Activated CD4-positive, alpha-beta T cell treated with anti-CD3 and anti-CD28 coated beads, Interleukin-2, Interleukin-6, amounts not matched to agents 100 ng/mL and 50 ng/mL, durations not matched to agents 16 hours and 8 hours (primary cell): Measurements from ENCODE around the gene ATP6V0C.
"Not testable (repeated sequence)": the region's sequence is repeated elsewhere in the genome, so short reads cannot be mapped to it uniquely, and the experiment has no call there.

Experiments
- DNase-seq: peaks from one replicate; pipeline ENCODE4 v3.0.0-alpha.2; 2020

ATP6V0C gene

GRCh38 chr16:2560131-2560797, 46.5 kb downstream of the ATP6V0C start:
- DNase-seq: not testable (repeated sequence)

GRCh38 chr16:2560798-2561133, 47.0 kb downstream of the ATP6V0C start:
- DNase-seq: peak; percentile 78

- DNase-seq: not testable (repeated sequence)
Measured at GRCh38 chr16:2567506-2567905, 53.8 kb downstream of the ATP6V0C start.

GRCh38 chr16:2568573-2568972, 54.8 kb downstream of the ATP6V0C start:
- DNase-seq: not testable (repeated sequence)
